Midbrain (tissue), 1 donor: ENCODE data around the gene RDH5.
A peak's percentile ranks its signal among the peaks of the same experiment; 100 is the strongest.

ENCODE experiments used
- DNase-seq: peaks from one replicate; lab custom pipeline; 2025; lab: John Stamatoyannopoulos, UW

RDH5 gene

DNA sequence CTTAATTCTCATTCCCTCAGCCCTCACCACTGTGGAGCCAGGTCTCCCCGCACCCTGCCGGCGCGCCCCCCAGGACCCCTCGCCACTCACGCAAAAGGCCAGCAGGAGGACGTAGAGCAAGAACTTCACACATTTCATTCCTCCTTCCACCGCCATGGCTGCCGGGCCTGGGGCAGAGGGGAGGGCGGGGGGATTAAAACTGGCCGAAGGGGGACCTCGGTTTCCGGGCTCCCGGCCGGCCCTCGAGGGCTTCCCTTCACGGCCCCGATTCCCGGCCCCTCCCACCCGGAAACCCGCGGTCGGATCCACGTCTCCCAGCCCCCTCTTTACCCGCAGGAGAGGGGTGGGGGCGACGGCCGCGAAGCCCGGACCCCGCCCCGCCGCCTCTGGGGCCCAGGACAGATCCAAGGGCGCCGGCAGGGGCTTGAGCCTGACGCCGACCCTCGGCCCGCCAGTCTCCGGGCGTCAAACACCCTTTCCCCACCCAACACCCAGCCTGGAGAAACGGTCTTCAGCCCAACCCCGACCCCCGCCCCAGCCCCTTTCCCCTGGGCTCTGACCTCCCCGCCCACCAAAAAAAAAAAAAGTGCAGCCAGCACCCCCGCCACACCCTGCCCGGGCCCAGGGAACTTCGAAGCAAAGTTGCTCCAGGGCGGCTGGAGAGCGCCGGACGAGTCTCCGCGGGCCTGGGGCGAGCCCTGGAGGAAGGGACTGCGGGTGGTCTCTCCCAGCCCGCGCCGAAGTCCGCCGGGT is 8.2 kb downstream of the RDH5 start:
- DNase-seq, result peak; percentile 75

DNA sequence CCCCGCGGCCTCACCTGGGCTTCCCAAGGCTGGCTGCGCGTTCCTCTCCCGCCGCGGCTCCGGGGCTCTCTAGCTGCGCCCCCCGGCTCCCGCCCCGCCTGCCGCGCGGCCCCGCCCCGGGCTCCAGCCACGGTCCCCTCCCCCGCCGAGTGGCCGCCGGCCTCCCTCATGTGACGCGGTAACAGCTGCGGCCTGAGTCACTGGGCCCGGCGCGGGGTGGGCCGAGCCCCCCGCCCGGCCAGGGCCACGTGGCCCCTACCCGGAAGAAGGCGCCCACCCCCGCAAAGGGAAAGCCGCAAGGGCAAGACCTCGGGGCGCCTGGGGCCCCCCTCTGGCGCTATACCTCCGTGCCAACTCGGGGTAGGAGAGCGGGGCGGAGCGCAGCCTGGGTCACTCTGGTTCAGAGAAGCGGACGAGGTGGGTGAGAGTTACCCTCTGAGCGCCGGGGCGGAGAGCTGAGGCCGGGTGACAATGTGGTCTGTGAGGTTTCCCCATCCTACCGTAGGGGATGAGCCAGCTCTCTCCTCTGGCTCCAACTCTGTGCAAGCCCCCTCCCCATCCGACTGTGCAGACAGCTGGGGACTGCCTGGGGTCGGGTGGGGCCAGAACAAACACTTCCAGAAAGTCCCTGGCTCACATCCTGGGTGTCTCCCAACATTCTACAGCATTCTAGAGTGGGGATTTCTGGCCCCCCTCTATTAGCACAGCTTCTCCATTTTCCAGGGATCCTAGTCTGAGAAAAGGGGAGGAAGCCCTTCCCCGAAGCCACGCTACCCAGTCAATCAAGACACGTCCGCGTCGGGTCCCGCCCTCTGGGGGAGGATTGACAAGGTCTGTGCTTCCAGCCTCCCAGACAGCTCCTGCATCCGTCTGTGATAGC is 9.0 kb downstream of the RDH5 start, which contains the start of gene CD63:
CD63 (minus strand) TSS at position 71 of the 880 bp plus-strand sequence. CDS start 668 bp downstream, outside the sequence.
- peak; percentile 90 for DNase-seq

DNA sequence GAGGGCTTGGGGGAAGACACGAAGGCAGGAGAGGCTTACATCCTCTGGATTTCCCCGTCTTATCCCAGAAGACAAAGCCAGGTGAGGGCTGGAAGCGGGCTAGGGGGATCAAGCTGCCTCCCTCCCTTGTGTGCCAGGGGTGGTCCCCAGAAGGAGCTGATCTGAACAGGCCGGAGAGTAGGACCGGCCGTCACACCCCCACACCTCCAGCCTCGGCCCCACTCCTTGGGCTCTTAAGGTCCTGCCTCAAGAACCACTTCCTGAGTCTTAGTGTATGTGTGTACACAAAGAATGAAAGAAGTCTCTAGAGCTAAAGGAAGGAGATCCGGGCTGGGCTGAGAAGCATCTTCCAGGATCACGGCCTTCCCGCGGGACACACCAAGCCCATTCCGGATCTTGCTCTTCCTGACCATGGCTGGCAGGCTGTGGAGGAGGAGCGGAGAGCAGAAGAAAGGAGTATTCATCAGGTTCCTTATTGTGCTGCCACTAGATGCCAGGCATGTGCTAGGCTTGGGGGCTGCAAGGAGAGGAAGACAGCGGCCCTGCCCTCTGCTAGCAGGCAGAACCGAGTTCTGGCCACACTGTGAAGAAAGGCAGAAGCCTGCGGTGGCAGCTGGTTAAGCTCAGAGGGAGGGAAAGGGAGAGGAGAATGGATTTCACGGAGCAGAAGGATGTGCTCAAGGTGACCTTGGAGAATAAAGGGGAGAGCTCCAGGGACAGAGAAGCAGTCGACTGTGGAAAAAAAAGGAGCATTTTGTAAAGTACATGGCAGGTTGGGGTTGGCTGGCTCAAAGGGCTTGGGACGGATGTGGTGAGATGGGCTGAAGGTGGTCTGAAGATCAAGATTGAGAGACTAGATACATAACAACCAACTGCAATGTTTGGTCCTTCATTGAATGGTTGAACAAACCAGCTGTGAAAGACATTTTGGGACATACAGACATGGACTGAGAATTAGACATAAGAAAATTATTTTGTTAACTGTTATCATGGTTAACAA is 9.9 kb downstream of the RDH5 start:
- DNase-seq, result peak; percentile 63

DNA sequence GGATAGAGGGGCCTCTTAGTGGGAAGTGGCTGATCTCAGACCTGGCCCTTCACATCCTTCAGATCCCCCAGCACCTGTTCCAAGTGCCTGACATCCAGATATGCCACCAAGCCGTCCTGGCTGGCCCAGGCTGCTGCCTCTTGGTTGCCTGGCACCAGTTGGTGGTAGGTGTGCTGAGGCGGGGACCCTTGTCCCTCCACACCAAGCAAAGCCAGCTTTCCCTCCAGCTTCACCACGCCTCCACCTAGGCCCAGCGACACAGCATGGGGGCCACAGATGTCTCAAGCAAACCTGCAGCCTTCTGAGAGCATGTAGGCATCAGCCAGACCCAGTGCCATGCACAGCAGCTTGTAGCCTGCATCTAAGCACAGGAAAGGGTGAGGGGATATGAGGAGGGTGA is 12.1 kb downstream of the RDH5 start:
- DNase-seq, result no peak

DNA sequence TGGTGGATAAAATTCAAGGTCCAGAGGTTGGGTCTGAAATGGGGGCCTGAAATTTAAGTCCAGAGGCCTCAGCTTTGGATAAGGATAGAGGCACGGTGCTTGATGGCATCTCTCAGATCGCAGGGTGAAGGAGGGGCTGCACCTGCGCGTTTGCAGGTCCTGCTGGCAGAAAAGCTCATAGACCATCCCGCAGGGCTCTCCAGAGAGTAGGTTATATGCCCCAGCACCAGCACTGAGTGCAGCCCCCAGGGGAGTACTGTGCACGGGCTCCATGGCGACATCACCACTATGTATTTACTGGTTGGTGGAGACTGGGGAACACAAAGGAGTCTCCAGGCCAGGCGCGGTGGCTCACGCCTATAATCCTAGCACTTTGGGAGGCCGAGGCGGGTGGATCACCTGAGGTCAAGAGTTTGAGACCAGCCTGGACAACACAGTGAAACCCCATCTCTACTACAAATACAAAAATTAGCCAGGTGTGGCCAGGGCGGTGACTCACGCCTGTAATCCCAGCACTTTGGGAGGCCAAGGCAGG is 12.9 kb downstream of the RDH5 start:
- no peak for DNase-seq

DNA sequence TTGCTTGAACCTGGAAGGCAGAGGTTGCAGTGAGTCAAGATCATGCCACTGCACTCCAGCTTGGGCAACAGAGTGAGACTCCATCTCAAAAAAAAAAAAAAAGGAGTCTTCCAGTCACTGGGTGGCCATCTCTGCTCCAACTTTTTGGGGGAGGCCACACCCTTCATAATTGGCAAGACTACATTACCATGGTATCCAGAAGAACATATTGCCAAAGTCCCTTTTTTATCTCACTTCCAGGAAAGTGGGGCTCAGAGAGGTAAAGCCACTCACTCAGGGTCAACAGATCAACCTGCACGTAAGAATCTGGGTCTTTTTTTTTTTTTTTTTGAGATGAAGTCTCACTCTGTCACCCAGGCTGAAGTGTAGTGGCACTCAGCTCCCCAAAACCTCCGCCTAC is 13.7 kb downstream of the RDH5 start:
- no peak for DNase-seq

DNA sequence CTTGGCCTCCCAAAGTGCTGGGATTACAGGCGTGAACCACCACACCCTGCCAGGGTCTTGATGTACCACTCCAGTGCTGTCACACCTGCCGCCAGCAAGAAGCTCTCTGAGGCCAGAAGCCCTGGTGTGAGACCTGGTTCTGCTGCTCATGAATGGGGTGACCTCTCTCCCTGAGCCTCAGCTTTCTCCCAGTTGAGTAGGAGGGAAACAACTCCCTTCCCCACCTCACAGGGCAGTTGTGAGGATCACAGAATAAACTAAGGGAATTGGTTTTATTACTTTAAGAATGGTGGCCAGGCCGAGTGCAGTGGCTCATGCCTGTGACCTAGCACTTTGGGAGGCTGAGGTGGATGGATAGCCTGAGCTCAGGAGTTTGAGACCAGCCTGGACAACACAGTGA is 14.4 kb downstream of the RDH5 start:
- no peak for DNase-seq

DNA sequence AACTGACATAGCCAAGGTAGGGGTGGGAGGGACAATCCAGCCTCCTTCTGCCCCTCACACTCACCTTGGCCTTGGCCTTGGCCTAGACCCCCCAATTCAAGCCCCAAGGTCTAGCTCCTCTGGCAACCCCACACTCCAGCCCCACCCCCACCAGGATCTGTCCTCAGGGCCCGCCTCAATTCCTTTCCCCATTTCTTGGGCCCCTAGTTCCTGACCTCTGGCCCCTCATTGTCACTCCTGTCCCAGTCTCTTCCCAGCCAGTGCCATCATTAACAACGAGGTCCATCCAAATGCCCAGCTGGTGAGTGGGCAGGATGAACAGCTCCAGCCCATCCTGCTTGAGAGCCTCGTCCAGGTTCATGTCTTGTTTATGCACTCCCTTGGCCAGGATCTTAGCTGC is 15.9 kb downstream of the RDH5 start:
- no peak for DNase-seq

DNA sequence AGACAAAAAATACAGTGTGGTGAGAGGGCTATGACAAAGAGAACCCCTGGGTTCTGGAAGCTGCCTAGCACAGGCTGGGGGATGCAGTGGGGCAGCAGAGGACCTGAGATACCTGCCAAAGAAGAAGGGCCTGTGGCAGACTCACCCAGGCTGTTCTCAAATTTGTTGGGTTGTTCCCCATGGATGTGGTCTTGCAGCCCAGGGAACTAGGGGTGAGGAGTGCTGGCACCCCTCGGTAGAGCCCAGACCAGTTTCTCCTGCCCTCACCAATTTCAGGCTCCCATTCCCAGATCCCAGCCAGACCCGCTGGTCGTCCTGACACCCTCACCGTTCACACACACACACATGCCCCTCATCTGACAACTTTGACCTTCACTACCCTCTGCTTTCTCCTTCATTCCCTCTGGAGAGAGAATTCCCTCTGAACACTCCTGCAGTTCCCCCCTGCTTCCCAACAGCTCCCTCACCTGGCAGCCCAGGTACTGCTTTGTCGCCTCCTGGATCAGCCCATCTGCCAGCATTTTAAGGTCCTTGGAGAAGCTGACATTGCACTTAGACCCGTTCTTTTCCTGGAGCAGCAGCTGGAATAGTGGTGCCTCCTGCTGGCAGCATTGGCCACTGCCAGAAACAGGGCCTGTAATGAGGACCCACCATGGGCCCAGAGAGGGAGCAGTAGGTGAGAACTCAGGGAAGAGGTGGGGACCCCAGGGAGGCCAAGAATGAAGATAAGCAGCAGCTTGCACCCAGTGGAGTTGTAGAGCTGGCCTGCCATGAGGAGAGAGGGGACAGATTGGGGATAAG is 16.8 kb downstream of the RDH5 start:
- DNase-seq, result peak; percentile 76

DNA sequence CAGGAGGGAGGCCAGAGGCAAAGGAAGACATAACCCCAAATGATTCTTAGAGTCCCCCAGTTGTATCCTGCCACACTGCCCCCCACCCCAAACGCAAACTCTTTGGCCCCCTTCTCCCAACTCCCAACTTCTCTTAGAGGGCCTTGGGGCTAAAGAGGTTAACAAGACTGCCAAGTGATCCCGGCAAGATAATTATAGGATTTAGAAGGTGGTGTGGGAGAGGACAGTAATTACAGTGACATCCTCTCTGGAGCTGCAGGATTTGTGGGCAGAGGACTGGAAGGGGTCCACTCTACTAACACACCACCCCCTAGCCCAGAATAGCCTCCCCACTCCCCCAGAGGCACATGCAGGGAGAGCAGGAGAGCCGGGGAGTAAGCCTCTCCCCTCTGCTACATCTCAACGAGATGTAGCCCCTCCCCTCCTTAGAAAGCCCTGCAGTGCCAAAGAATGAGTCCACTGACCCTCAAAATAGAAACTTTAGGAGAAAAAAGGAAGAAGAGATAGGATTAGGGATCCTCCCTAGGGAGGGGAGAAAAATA is 17.5 kb downstream of the RDH5 start:
- DNase-seq, result no peak

DNA sequence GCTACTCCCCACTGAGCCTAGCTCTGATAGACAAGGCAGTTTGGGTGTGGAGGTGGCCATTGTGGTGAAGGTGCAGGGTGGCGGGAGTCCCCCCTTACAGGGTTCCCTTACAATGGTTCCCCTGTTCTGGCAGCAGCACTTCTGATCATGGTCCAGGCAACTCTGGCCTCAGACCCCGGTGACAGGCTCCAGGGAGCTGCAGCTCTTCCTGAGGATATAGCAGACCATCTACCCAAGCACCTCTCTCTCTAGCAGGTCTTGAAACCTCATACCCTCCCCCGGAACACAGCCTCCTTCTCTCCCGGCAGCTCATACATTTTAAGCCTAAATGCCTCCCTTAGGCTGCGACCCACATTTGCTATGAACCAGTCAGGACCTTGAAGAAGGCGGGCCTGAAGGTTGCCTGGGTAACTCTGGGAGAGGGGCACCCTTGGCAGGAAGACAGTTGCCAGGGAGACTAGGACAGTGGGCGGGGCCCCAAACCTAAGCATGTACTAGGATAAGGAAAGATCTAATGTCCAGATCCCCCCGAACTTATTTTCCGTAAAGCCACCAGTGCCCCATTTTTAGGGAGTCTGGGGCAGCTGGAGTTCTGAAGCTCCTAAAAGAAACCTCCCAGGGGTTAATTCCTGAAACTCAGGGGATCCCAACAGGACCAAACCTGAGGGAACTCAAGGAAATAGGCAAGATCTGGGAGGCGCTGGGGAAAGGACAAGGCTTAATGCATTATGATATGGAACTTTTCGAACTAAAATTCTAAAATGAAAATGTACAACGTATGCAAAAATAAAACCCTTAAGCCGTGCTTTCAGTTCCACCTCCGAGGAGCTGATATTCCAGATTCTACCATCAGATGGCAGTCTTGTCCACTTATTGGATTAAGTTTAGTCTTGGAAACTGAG is 18.2 kb downstream of the RDH5 start:
- DNase-seq, result peak; percentile 91

DNA sequence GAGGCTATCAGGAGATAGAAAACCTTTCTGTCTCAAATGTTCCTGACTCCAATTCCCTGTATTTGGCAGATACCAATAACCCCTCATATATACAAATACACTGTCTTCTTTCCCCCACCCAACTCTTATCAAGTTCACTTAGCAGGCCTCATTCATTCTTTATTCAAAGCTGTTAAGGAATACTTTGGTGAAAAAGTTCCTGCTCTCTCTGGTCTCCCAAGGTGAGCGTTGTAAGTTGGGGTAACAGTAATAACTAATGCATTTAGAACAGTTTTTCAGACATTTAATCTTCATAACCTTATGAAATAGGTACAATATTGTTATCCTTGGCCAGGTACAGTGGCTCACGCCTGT is 18.8 kb downstream of the RDH5 start:
- DNase-seq, result no peak

DNA sequence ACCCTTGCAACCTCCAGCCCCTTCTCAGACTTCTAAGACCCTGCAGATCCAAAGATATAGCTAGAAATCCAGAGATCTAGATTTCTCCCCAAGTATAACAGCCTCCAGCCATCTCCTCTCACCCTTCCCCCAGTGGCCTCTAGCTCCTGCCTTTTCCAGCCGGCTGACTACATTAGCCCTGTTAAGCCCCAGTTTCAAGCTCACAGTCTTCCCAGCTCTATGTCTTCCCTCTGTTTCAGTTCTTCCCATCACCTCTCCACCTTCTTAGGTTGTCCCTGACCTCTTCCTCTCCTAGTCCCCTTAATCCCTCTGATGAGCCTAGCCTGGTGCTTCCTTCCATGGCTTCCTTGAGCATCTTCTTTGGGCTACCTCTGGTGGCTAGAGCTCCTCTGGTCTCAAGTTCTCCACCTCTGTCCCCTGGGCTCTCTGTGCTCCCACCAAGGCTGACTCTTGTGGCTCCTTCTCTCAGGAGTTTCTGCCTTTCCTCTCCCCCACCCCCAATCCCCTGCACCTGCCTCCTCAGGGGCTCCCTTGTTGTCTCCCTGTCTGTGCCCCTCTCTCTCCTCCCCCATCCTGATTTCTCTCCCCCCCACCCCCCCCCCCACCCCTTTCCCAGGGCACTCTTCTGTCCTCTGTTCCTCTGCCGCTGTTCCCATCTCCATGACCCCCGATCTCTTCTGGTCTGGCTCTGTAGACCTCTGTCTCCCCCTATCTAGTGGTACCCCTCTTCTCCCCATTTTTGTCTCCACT is 21.9 kb downstream of the RDH5 start:
- no peak for DNase-seq

DNA sequence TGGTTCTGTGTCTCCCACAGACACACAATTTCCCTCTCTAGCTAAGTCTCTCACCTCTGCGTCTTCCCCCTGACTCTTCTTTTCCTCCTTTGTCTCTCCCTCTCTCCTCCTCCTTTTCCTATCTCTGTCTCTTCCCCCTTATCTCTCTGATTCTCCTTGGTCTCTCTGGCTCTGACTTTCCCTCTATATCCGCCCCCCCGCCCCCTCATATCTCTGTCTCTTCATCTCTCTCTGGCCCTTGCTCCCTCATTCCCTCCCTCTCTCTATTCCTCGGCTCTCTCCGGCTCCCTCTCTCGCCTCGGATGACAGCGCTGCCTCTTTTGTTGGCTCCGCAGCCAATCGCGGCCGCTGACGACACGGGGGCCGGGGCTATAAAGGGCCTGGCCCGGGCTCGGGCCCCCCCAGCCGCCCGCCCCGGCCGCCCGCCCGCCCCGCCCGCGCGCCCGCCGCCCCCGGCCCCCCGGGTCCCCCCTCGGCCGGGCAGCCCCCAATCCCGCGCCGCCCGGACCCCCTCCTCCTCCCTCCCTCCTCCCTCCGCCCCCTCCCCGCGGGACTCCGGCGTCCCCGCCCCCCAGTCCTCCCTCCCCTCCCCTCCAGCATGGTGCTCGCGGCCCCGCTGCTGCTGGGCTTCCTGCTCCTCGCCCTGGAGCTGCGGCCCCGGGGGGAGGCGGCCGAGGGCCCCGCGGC is 22.7 kb downstream of the RDH5 start, which contains the start of gene GDF11:
GDF11 (plus strand) TSS at position 404 of the 687 bp plus-strand sequence; CDS start at position 599, 195 bp downstream.
- DNase-seq, result peak; percentile 85

DNA sequence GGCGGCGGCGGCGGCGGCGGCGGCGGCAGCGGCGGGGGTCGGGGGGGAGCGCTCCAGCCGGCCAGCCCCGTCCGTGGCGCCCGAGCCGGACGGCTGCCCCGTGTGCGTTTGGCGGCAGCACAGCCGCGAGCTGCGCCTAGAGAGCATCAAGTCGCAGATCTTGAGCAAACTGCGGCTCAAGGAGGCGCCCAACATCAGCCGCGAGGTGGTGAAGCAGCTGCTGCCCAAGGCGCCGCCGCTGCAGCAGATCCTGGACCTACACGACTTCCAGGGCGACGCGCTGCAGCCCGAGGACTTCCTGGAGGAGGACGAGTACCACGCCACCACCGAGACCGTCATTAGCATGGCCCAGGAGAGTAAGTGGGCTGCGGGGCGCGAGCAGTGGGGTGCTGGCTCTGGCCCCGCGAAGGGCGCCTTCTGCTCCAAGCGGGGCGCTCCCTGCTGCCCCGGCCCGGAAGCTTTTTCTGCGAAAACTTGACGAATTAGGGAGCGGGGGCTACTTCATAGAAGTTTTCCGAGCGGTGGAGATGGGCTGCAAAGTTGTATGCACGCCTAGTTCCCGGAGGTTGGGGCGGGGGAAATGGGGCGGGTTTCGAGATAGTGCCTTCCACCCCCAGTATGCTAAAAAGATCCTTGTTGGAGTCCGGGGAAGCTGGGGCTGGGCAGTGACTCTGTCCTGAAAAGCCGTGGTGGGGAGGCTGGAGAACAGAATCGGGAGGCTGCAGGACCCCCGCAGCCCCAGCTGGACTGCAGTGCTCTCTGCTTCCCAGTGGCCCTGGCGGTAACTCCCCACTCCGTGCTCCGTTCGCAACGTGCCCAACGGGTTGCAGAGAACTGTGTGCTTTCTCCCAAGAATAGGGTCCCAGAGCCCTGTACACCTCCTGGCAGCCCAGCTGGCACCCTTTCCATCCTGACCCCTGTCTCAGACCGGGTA is 23.5 kb downstream of the RDH5 start:
- no peak for DNase-seq

DNA sequence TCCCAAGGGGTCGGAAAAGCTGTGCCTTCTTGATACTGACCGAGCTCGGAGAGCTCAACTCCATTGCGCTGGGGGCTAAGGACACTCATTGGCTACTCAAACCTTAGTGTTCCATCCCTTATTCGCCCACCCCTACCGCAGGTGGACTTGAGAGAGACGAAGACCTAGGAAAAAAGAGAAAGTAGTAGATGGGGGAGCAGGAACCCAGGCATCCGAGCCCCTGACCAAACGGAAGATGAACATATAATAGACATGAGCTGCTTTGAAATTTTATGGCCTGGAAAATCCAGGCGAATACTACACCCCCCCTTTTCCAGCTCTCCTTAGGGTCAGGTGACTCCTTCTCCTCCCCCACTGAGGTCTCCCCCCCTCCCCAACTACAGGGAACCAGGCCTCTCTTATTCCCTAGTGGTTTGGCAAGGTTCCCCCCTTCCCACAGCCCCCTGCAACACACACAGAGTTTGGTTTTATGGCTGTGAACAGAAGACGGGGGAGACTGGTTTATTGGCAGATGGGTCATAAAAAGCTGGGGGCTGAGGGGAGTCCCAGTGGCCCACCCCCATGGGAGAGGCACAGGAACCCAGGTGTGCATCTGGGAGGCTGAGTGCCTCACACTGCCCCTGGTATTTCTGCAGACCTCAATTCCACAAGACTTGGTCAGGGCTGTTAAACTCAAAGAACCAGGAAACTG is 24.3 kb downstream of the RDH5 start:
- no peak for DNase-seq
